GM12864 (cell line): Measurements from ENCODE around the gene GPI.

Experiments
- DNase-seq: peaks from one replicate; pipeline ENCODE4 v3.0.0-alpha.2; 2011; ENCODE audit warnings: low read depth
- H3K4me3 ChIP-seq: 2 replicates; pipeline ENCODE4 v1.5.1; 2011; ENCODE audit warnings: mild to moderate bottlenecking, low read depth, low read length, control low read depth
- TF ChIP-seq, protein P1 (sequence below): IDR thresholded peaks from 2 replicates; pipeline ENCODE4 v1.5.1; 2011; ENCODE audit warnings: low read depth, mild to moderate bottlenecking, moderate library complexity, low read length, control low read depth, inconsistent platforms; ENCODE audit errors: missing control alignments

GPI gene

DNA sequence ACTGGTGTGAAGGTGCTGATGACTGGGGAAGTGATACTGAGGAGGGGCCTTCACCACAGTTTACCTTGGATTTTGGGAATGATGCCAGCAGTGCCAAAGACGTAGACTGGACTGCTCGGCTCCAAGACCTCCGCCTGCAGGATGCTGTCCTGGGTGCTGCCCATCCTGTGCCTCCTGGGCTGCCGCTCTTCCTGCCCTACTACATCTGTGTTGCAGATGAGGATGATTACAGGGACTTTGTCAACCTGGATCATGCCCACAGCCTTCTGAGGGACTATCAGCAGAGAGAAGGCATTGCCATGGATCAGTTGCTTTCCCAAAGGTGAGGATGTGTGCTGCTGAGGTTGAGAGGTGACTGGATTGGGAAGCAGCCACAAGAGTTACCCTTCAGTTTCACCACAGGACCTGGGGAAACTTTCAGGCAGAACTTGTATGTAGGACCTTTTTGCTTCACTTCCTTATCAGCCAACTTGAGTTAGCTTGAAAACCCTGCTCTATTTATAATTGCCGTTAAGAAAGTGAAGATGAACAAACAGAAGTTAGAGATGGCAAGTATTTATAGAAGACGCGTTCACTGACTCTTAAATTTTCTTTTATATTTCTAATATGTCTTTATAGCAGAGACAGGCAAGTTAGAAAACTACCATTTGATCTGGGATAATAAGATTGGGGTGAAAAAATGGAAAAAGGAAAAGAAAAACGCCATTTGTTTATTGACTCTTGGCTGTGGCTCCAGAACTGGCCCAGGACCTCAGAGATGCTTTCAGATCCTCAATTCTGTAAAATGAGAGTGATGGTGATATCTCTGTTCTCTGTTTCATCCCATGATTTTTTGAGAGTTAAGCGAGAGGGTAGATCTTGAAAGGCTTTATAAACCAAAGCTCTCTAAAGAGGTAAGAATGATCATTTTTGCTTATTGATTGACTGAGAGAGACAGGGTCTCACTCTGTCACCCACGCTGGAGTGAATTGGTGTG, 44.5 kb downstream of the GPI start:
- H3K4me3 ChIP-seq: no peak overlapping the region; the same call in 1 of the 2 replicates
- TF ChIP-seq, protein P1, sequence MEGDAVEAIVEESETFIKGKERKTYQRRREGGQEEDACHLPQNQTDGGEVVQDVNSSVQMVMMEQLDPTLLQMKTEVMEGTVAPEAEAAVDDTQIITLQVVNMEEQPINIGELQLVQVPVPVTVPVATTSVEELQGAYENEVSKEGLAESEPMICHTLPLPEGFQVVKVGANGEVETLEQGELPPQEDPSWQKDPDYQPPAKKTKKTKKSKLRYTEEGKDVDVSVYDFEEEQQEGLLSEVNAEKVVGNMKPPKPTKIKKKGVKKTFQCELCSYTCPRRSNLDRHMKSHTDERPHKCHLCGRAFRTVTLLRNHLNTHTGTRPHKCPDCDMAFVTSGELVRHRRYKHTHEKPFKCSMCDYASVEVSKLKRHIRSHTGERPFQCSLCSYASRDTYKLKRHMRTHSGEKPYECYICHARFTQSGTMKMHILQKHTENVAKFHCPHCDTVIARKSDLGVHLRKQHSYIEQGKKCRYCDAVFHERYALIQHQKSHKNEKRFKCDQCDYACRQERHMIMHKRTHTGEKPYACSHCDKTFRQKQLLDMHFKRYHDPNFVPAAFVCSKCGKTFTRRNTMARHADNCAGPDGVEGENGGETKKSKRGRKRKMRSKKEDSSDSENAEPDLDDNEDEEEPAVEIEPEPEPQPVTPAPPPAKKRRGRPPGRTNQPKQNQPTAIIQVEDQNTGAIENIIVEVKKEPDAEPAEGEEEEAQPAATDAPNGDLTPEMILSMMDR: no peak
- DNase-seq: no peak

DNA sequence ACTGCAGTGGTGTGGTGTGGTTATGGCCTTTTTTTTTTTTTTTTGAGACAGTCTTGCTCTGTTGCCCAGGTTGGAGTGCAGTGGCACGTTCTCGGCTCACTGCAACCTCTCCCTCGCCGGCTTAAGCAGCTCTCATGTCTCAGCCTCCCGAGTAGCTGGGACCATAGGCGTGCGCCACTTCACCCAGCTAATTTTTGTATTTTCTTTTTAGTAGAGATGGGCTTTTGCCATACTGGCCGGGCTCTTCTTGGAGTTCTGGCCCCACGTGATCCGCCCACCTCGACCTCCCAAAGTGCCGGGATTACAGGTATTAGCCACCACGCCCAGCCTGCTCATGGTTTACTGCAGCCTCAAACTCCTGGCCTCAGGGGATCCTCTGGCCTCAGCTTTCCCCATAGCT, 46.2 kb downstream of the GPI start:
- no peak overlapping the region for H3K4me3 ChIP-seq
- DNase-seq: no peak
- TF ChIP-seq, protein P1: no peak

DNA sequence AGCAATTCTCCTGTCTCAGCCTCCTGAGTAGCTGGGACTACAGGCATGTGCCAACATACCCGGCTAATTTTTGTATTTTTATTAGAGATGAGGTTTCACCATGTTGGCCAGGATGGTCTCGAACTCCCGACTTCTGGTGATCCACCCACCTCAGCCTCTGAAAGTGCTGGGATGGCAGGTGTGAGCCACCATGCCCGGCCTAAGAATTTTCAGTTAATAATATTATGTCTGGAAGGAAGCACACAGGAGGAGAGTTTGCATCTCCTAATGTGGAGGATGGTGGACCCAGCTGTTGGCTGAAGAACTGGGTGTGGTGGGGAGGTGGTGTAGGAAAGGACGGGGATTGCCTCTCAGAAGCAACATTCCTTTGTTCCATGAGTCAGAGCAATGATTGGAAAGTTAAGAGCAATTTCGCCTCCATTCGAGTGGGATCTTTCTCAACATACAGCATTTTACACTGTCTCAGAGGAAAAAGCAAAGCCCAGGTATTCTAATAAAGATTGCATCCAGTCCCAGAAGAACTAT, 51.1 kb downstream of the GPI start:
- TF ChIP-seq, protein P1: no peak
- DNase-seq: no peak
- H3K4me3 ChIP-seq: no peak overlapping the region

DNA sequence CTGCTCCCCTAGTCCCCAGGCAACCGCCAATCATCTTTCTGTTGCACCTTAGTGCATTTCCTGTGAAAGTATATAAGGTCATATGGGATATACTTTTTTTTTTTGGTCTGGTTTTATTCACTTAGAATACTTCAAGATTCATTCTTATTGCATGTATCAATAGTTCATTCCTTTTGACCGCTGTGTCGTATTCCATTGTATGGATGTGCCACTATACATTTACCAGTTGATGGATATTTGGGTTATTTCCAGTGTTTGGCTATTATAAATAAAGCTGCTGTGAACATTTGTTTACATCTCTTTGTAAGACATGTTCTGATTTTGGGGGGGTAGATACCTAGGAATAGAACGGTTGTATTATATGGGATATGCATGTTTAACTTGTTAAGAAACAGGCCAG, 53.3 kb downstream of the GPI start:
- H3K4me3 ChIP-seq: no peak overlapping the region
- DNase-seq: no peak
- TF ChIP-seq, protein P1: no peak

DNA sequence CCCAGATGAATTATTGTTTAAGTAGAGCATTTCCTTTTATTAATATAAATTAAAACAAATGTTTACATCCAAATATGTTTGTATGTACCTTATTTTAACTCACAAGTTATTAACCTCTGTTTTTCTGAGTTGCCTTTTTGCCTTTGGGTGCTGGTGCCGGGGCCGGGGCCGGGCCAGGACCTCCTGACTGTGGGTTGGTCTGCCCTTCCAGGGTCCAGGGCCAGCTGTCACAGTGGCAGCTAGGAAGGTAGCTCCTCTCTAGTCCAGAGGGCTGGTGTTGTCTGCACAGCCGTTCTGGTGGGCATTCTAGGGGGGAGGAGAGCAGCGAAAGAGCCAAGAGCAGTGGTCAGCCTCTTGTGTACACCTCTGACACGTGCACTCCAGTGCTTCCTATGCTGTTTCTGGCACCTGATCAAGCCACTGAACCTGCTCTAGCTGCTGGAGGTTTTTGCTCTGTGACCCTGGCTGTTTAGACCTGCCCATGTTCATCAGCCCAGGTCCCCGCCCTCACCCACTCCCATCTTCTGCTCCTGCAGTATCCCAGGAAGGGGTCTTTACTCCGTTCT, 61.2 kb downstream of the GPI start:
- TF ChIP-seq, protein P1: no peak
- H3K4me3 ChIP-seq: no peak overlapping the region
- DNase-seq: no peak

DNA sequence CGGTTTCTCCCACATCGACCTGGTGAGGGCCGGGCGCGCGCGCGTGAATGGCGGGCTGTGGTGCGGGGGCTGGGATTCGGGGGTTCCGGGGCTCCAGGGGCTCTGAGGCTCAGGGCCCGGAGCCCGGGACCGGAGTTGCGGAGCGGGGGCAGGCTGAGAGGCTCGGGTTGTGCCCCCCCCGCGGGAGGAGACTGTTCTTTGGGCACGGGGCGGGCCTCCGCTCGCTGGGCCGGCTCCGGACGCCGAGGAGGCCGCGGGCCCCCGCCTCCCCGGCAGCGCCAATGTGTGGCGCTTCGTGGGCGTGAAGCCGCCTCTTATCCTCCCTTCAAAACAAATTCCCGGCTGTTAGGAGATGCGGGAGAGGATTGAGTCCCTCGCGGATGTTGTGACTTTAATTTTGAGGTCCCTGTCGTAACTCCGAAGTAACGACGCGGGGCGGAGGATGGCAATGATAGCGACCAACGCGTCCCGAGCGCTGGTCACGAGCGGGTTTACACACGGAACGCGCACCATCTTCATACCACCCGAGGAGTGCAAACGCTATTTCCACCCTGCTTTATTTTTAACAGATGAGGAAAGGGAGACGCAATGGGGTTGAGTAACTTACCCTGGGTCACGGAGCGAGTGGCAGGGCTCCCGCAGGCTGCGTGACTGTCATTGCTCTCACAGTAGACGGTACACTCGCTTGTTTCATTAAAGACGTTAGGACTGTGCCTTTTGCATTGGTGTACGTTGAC, 63.7 kb downstream of the GPI start:
- peak overlapping the region; percentile 67 for H3K4me3 ChIP-seq
- no peak for DNase-seq
- TF ChIP-seq, protein P1: no peak
